WTC11 (cell line): ENCODE data around the gene RABGEF1.
"Not testable (repeated sequence)": the region's sequence is repeated elsewhere in the genome, so short reads cannot be mapped to it uniquely, and the experiment has no call there.

Experiments
- CREB1 ChIP-seq: sonication (generic); formaldehyde crosslinking; IDR thresholded peaks from 2 replicates; pipeline ENCODE4 v1.8.0; 2023; ENCODE audit warnings: mild to moderate bottlenecking, missing genetic modification reagents
- MYBL2 ChIP-seq: sonication (generic); formaldehyde crosslinking; IDR thresholded peaks from 2 replicates; pipeline ENCODE4 v1.8.1; 2023; ENCODE audit warnings: mild to moderate bottlenecking, moderate library complexity, missing genetic modification reagents
- TEAD4 ChIP-seq: sonication (generic); formaldehyde crosslinking; IDR thresholded peaks from 2 replicates; pipeline ENCODE4 v1.8.0; 2022; ENCODE audit warnings: mild to moderate bottlenecking, missing genetic modification reagents
- ZNF121 ChIP-seq: sonication (generic); formaldehyde crosslinking; IDR thresholded peaks from 2 replicates; pipeline ENCODE4 v1.8.0; 2023; ENCODE audit warnings: missing genetic modification reagents
- ZNF317 ChIP-seq: sonication (generic); formaldehyde crosslinking; IDR thresholded peaks from 2 replicates; pipeline ENCODE4 v1.8.1; 2023; ENCODE audit warnings: low read depth, mild to moderate bottlenecking, moderate library complexity, missing genetic modification reagents, borderline replicate concordance
- TF ChIP-seq, protein P1 (sequence below): fragments of 200-600 bp; IDR thresholded peaks from 2 replicates; pipeline ENCODE4 v1.8.0; 2022; ENCODE audit warnings: antibody characterized with exemption
- TF ChIP-seq, protein P2 (sequence below): sonication (generic); formaldehyde crosslinking; IDR thresholded peaks from 2 replicates; pipeline ENCODE4 v1.8.1; 2022; ENCODE audit warnings: mild to moderate bottlenecking, missing genetic modification reagents, moderate library complexity, borderline replicate concordance

DNA sequence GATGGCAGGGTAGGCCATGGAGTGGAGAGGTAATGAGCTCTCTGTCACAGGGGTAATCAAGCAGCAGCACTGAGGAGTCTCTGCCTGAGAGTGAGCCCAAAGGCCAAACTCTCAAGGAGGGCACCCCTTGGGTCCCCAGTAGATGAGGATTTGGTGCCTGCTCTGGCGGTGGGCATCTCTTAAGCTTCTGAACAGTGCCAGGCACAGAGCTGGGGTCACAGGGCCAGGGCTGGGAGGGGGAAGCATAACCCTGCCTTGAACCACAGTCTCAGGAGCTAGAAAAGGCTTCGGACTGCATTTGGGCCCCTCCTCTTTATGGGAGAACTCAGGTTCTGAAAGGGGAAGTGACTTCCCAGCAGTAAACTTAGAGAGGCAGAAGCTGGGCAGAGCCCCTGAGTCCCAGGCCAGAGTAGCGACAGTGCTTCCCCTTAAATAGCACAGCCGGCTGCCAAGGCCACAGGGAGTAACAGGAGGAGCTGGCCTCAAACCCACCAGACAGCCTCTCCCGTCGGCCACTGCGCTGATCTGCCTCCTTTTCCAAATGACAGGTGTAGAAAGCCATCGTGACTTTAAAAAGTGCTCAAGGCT, 76.8 kb downstream of the RABGEF1 start:
- TF ChIP-seq, protein P1, sequence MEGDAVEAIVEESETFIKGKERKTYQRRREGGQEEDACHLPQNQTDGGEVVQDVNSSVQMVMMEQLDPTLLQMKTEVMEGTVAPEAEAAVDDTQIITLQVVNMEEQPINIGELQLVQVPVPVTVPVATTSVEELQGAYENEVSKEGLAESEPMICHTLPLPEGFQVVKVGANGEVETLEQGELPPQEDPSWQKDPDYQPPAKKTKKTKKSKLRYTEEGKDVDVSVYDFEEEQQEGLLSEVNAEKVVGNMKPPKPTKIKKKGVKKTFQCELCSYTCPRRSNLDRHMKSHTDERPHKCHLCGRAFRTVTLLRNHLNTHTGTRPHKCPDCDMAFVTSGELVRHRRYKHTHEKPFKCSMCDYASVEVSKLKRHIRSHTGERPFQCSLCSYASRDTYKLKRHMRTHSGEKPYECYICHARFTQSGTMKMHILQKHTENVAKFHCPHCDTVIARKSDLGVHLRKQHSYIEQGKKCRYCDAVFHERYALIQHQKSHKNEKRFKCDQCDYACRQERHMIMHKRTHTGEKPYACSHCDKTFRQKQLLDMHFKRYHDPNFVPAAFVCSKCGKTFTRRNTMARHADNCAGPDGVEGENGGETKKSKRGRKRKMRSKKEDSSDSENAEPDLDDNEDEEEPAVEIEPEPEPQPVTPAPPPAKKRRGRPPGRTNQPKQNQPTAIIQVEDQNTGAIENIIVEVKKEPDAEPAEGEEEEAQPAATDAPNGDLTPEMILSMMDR, result not testable (repeated sequence)
- not testable (repeated sequence) for TF ChIP-seq CREB1; ZNF121; TEAD4 (CRISPR knock-in tag); ZNF317 (CRISPR knock-in tag); MYBL2 (CRISPR knock-in tag)
- TF ChIP-seq, protein P2, sequence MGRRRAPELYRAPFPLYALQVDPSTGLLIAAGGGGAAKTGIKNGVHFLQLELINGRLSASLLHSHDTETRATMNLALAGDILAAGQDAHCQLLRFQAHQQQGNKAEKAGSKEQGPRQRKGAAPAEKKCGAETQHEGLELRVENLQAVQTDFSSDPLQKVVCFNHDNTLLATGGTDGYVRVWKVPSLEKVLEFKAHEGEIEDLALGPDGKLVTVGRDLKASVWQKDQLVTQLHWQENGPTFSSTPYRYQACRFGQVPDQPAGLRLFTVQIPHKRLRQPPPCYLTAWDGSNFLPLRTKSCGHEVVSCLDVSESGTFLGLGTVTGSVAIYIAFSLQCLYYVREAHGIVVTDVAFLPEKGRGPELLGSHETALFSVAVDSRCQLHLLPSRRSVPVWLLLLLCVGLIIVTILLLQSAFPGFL (CRISPR knock-in tag), result not testable (repeated sequence)
